ENCODE measurements around the gene NIF3L1.

NIF3L1 gene

DNA sequence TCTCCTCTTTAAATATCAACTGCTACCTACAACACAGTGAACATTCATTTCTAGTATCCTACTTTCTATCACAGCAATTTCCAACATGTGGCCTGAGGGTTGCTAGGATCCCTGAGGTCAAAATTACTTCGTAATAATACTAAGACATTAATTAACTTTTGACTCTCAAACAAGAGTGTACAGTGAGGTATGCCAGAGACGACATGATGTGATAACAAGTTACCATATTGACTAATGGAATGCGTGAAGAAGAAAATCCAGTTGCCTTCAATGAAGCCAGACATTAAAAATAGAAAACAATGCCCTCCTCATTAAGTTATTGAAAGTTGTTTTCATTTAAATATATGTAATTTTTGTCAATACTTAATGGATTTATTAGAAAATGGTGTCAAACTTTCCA lies 61.2 kb downstream of the NIF3L1 start:
- Histone ChIP-seq H3K4me3 (ENCODE audit: low read depth, low read length, poor library complexity, severe bottlenecking) (no peak overlapping the region), H3F3A (ENCODE audit: insufficient read depth, low read length) (no peaks in the 10 kb centered on the region), H3K4me1 (ENCODE audit: insufficient read depth, low read length, severe bottlenecking) (no peaks in the 10 kb centered on the region), H3K4me2 (ENCODE audit: low read length) (no peak overlapping the region), H4K20me1 (ENCODE audit: insufficient read depth, low read length) (no peaks in the 10 kb centered on the region), H3K79me2 (ENCODE audit: insufficient read depth, low read length) (no peaks in the 10 kb centered on the region), H3K9me2 (ENCODE audit: low read depth, low read length) (no peaks in the 10 kb centered on the region), H3K9ac (ENCODE audit: low read length) (no peak overlapping the region), H3K36me3 (ENCODE audit: insufficient read depth, low read length) (peaks cover 79% of the 10 kb centered on the region), H3K27me3 (ENCODE audit: insufficient read depth, low read length) (no peaks in the 10 kb centered on the region), H3K9me3 (ENCODE audit: low read length) (no peaks in the 10 kb centered on the region), H2AFZ (ENCODE audit: low read length) (no peak overlapping the region), H3K27ac (ENCODE audit: low read depth, low read length, poor library complexity, severe bottlenecking) (no peak overlapping the region)
- TF ChIP-seq, protein P1, sequence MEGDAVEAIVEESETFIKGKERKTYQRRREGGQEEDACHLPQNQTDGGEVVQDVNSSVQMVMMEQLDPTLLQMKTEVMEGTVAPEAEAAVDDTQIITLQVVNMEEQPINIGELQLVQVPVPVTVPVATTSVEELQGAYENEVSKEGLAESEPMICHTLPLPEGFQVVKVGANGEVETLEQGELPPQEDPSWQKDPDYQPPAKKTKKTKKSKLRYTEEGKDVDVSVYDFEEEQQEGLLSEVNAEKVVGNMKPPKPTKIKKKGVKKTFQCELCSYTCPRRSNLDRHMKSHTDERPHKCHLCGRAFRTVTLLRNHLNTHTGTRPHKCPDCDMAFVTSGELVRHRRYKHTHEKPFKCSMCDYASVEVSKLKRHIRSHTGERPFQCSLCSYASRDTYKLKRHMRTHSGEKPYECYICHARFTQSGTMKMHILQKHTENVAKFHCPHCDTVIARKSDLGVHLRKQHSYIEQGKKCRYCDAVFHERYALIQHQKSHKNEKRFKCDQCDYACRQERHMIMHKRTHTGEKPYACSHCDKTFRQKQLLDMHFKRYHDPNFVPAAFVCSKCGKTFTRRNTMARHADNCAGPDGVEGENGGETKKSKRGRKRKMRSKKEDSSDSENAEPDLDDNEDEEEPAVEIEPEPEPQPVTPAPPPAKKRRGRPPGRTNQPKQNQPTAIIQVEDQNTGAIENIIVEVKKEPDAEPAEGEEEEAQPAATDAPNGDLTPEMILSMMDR (IDR thresholded peaks at IDR 0.05; ENCODE audit: low read length), result no peak
- TF ChIP-seq EZH2 (IDR thresholded peaks at IDR 0.05; ENCODE audit: borderline replicate concordance, low read length), result no peak
